Right forelimb (tissue), 1 donor: ENCODE data around the gene ATP6V1B1.

ENCODE experiments used
- DNase-seq: peaks from one replicate; pipeline ENCODE4 v3.0.0-alpha.2; 2018

Gene ATP6V1B1

GRCh38 chr2:70977605-70978205 lies 42.0 kb downstream of the ATP6V1B1 start:
- DNase-seq: peak; percentile 41

GRCh38 chr2:70978341-70979179 lies 42.9 kb downstream of the ATP6V1B1 start, which contains the start of gene ANKRD53:
ANKRD53 (plus strand) TSS chr2:70978630; CDS start chr2:70978646, 16 bp downstream.
- peak; percentile 73 for DNase-seq

- no peak for DNase-seq
Measured at GRCh38 chr2:70979180-70979488, 43.4 kb downstream of the ATP6V1B1 start.

GRCh38 chr2:70979626-70980025 lies 43.9 kb downstream of the ATP6V1B1 start:
- DNase-seq: peak; percentile 34

GRCh38 chr2:70981421-70981820 lies 45.7 kb downstream of the ATP6V1B1 start:
- peak; percentile 36 for DNase-seq

GRCh38 chr2:70981866-70982810 lies 46.4 kb downstream of the ATP6V1B1 start:
- peak; percentile 33 for DNase-seq

GRCh38 chr2:70982971-70983370 lies 47.3 kb downstream of the ATP6V1B1 start:
- DNase-seq: peak; percentile 34

- no peak for DNase-seq
Measured at GRCh38 chr2:70983506-70984227, 48.0 kb downstream of the ATP6V1B1 start.

GRCh38 chr2:70984228-70984575 lies 48.5 kb downstream of the ATP6V1B1 start:
- no peak for DNase-seq

GRCh38 chr2:70984576-70985282 lies 49.0 kb downstream of the ATP6V1B1 start:
- no peak for DNase-seq

GRCh38 chr2:70985283-70985688 lies 49.6 kb downstream of the ATP6V1B1 start:
- no peak for DNase-seq

- no peak for DNase-seq
Measured at GRCh38 chr2:70985956-70986355, 50.3 kb downstream of the ATP6V1B1 start.

GRCh38 chr2:70986499-70987189 lies 50.9 kb downstream of the ATP6V1B1 start:
- DNase-seq: no peak

- DNase-seq: no peak
Measured at GRCh38 chr2:70987386-70987785, 51.7 kb downstream of the ATP6V1B1 start.

GRCh38 chr2:70988151-70988550 lies 52.5 kb downstream of the ATP6V1B1 start:
- DNase-seq: no peak

GRCh38 chr2:70988726-70989648 lies 53.3 kb downstream of the ATP6V1B1 start:
- no peak for DNase-seq

- no peak for DNase-seq
Measured at GRCh38 chr2:70990216-70990615, 54.5 kb downstream of the ATP6V1B1 start.

- no peak for DNase-seq
Measured at GRCh38 chr2:70991142-70991541, 55.4 kb downstream of the ATP6V1B1 start.

GRCh38 chr2:70991742-70992141 lies 56.0 kb downstream of the ATP6V1B1 start:
- no peak for DNase-seq
